ENCODE data around the gene CCDC177.

The CCDC177 gene

GRCh38 chr14:69560826-69561225 lies 13.8 kb downstream of the CCDC177 start:
- no peak for DNase-seq

DNA sequence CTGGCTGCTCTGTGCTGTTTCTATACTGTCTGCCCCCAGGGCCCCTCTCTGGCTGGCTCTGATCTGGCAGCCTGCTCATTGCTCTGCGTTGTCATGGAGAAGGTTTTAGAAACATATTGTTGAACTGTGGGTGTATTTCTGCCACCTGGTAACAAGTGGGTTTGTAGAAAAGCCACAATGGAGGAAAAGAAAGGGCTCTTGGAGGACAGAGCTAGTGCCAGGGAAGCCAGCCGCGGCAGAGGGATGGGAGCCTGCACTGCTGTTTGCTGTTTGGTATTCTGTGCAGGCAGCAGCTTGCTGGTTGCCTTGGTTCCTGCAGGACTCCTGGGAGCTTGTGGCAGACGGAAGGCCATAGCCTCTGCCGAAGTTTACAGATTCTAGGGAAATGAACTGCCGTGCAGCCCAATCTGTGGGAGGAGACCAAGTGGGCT lies 15.1 kb downstream of the CCDC177 start:
- peak; percentile 89 for DNase-seq

DNA sequence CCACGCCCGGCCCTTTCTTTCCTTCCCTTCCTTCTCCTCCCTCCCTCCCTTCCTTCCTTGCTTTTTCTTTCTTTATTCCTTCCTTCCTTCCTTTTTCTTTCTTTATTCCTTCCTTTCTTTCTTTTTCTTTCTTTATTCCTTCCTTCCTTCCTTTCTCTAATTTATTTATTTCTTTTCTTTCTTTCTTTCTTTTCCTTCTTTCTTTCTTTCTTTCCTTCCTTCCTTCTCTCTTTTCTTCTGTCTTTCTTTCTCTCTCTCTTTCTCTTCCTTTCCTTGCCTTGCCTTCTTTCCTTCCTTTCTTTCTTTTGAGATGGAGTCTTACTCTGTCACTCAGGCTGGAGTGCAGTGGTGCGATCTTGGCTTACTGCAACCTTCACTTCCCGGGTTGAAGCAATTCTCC lies 15.9 kb downstream of the CCDC177 start:
- DNase-seq: no peak

DNA sequence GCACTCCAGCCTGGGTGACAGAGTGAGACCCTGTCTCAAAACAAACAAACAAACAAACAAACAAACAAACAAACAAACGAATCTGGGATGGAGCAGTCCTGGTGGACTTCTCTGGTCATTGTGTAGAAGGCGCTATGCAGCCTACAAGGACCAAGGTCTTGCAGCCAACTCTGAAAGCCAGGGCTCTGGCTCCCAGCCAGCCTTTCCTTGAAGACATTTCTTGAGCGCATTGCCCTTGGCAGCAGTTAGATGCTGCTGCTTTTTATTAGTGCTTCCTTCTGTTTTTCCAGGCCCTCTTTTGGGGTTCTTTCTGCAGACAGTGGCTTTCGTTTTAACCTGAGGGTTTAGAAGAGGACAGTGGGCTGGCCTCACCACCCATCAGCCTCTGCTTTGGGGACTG lies 20.2 kb downstream of the CCDC177 start:
- peak; percentile 56 for DNase-seq

DNA sequence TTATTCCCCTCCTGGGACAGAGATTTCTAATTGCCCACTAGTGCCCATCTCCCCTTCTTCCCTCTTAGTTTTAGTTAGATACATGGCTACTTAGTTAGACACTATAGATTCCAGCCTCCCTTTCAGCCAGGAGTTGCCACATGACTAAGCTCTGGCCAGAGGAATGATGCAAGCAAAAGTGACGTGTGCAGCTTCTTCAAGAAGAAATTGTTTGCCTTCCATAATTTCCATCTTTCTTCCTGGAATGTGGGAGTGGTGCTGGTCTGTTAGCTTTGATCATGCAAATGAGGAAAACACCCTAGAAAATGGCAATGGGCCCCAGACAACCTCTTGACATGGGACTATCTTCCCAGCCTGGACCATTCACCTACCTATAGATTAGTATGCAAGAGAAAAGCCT lies 21.4 kb downstream of the CCDC177 start:
- DNase-seq: no peak

DNA sequence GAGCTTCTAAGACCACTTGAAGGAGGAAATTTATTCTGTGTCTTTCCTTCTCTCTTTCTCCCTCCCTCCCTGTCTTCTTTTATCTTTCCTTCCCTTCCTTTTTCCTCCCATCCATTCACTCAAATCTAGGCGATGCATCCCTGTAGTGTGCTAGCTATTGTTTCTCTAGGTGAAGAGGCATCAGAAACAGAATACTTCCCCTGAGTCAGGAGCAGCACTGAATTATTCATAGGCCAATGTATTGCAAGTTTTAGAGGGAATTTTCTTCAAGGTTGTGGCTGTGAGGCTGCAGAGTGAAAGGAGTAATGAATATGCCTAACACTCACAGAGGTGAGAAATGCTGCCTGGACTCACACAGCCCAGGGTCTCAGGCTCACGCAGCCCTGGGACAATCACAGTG lies 23.2 kb downstream of the CCDC177 start:
- DNase-seq: no peak

- no peak for DNase-seq
Measured at GRCh38 chr14:69548566-69548965, 26.1 kb downstream of the CCDC177 start.

GRCh38 chr14:69547701-69548348 lies 26.8 kb downstream of the CCDC177 start:
- DNase-seq: no peak

DNA sequence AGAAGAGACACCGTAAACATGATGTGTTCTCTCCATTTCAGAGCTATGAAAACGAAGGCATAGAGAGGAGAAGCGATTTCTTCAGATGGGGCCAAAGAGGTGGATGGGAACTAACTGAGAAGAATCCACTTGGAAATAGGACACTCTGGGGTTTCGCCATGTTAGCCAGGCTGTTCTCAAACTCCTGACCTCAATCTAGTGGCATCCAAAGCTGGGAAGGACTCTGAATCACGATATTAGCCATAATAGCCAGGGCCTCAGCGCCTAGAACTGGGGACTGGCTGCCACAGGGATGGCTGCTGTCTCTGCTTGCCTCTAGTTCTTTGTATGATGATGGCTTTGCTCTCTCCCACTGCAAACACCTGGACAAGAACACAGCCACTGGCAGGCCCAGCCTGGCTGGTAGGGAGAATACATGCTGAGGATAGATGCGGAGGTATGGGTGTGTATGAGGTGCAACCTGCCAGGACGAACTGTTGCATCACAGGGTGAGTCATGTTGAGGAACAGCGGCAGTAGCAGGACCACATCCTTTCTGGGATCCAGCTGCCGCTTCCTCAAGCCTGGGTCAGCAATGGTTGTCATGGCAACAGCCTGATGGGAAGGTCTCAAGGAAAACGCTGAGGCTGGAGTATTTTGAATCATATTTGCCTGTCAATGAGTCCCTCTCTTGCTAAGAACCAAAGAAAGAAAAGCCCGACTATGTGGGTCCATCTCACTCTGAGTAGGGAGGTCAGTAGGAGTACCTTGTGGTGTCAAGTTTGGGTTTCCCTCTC lies 31.1 kb downstream of the CCDC177 start:
- DNase-seq: peak; percentile 89

DNA sequence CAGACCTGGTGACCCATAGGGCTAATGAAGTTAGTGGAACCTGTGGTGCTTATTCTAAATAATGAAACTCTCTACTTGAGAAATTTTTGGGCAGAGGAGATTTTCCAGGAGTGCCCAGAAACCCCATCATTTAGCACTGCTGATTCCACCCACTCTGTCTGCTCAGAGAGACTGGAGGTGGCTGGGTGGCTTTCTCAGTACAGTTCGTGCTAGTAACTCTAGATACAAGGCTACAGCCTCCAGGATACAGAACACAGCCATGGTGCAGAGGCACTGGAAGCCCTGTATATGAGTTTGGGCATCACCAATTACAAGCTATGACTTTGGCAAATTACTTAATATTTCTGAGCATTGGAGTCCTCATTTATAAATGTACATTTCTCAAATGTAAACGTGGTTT lies 32.4 kb downstream of the CCDC177 start:
- no peak for DNase-seq

DNA sequence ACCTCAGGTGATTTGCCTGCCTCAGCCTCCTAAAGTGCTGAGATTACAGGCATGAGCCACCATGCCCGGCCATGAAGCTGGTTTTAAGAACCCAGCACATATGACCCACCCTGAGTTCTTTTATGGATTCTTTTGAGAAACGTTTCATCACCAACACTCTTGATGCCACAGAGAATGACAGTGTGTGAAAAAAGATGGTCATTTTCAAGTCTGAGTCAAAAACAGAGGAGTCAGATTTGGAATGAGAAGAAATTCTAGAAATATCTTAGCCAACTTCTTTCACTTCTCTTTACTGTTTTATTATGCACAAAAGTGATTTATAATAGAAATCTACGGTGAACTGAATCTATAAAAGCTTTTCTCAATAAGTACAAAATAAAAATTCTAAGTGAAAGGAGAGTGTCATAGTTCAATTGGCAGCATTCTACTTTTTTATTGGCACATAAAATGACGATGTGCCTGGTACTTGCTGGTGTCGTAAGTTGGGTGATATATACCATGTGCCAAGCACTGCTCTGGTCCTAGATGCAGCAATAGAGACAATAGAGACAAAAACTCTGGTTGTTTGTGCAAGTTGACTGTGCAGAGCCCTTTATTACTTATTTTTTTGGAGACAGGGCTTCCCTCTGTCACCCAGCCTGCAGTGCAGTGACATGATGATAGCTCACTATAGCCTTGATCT lies 33.9 kb downstream of the CCDC177 start:
- no peak for DNase-seq

DNA sequence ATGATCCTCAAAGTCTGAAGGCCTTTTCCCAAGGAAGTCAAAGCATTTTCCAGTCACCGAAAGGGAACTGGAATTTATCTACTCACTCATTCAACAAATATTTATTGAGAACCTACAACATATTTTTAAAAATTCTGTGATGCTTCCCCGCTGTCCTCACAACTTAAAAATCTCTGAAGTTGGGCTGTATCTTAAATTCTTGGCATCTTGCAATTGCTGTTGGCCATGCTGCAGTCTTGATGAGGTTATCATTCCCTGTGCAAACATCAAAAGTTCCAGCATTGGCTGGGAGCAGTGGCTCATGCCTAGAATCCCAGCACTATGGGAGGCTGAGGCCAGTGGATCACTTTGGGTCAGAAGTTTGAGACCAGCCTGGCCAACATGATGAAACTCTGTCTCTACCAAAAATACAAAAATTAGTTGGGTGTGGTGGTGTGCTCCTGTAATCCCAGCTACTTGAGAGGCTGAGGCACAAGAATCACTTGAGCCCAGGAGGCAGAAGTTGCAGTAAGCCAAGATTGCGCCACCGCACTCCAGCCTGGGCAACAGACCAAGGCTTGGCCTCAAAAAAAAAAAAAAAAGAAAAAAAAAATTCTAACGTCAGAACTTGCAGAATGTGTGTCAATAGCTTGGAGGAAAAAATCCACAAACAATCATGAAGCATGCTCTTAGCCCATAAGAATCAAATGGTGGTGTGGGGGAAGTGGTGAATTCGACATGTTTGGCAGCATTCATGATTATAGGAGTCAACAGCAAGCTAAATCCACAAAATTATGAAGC lies 34.9 kb downstream of the CCDC177 start:
- no peak for DNase-seq

- DNase-seq: no peak
Measured at GRCh38 chr14:69538766-69539165, 35.9 kb downstream of the CCDC177 start.

GRCh38 chr14:69537900-69538299 lies 36.8 kb downstream of the CCDC177 start:
- DNase-seq: peak; percentile 11

DNA sequence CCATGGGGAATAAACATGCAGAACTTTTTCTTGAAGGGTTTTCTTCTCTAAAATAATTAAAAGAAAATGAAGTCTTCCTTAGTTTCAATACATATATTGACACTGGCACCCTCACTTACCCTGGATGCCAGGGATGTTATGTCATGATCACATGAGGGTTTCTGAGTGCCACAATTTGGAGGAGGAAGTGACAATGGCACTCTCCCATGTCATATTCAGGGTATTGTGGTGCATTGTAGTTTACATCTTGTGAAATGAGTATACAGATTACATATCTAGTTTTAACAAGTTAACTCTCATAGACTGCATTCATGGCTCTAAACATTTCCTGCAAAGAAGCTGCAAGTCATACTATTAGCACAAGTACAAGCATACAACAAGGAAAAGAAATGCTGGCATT lies 37.7 kb downstream of the CCDC177 start:
- DNase-seq: no peak

DNA sequence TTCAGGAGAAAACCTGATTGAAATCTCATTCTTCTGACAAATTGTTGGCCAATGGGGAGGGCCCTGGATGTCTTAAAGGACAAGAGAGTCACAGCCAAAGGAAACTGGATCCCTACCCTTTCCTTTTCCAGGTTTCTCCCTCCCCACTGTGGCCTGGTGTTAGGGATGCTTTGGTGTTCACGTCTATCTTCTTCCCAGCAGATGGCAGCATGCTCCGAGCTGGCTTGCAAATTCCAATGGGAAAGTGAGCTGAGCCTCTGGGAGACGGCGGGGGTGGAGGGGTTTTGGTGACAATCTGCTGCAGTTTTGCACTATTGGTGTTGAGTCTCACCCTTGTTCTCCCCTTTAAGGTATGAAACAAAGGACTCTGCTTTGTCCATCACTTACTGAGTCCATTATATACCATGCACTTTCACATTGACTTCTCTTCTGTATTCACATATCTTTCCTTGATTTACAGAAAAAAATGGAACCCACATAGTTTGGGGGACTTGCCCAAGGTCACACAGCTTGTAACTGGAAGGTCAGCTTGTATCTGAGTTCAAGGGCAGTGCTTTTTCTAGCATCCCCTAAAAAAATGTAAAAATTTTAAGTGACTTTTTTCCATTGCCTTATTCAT lies 39.3 kb downstream of the CCDC177 start:
- DNase-seq: peak; percentile 65

DNA sequence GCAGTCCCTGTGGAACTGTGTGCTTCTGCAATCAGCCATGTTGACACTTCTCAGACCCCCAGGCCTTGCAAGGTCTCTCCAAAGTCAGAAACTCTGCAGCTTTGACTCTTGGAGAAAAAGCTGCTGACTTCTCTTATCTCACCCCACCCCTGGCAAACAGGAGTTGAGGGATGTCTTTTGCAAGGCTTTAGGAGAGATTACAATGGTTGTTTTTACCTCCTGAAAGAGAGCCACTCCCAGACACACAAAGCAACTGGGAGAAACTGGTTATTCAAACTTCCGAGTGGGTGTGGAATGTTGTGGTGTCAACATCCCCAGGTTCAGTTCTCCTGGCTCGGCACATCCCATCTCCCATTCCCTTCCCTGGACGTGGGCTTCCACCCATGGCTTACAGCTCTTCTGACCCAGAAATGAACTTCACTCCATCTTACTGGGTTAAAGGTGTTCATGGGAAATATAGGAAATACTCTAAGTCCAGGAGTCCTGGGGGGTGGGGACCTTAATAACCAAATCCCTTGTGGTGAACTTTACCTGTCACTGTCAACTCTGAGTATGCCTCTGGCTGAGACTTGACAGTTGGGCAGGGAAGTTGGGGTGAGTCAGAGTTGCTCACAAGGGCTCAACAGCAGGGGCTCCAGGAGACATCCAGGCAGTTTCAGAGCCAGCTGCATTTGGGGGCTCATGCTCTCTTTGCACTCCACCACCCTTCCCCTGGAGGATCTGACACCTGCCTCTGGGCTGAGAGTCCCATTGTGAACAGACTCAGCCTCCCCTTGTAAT lies 41.9 kb downstream of the CCDC177 start:
- DNase-seq: no peak

DNA sequence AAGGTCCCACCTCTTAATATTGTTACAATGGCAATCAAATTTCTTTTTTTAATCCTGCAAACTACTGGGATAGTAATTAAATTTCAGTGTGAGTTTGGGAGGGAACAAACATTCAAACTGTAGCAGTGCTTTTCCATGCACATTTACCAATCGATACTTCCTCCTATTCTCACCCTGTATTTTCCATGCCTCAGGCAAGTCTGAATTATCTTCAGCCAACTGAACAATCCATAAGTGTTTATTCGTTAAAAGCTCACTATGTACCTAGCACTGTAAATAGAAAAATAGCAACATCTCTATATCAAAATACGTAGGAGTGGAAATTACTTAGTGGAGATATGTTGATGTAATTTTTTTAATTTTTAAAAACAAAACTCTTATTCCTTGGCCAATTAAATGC lies 43.5 kb downstream of the CCDC177 start:
- peak; percentile 65 for DNase-seq

GRCh38 chr14:69530095-69530494 lies 44.6 kb downstream of the CCDC177 start:
- no peak for DNase-seq

- DNase-seq: no peak
Measured at GRCh38 chr14:69529563-69529962, 45.1 kb downstream of the CCDC177 start.

GRCh38 chr14:69528930-69529329 lies 45.7 kb downstream of the CCDC177 start:
- no peak for DNase-seq

GRCh38 chr14:69528143-69528542 lies 46.5 kb downstream of the CCDC177 start:
- DNase-seq: no peak
